Measurements from ENCODE around the gene MSL1. TPM values are rescaled to one million over a fixed set of nuclear protein-coding genes. Genes with fewer than 3 reads are reported as not detected.

Gene MSL1
- total RNA-seq, 4 donors from 2014 or later: 42.0 to 87.6 (median 61.7) TPM

DNA sequence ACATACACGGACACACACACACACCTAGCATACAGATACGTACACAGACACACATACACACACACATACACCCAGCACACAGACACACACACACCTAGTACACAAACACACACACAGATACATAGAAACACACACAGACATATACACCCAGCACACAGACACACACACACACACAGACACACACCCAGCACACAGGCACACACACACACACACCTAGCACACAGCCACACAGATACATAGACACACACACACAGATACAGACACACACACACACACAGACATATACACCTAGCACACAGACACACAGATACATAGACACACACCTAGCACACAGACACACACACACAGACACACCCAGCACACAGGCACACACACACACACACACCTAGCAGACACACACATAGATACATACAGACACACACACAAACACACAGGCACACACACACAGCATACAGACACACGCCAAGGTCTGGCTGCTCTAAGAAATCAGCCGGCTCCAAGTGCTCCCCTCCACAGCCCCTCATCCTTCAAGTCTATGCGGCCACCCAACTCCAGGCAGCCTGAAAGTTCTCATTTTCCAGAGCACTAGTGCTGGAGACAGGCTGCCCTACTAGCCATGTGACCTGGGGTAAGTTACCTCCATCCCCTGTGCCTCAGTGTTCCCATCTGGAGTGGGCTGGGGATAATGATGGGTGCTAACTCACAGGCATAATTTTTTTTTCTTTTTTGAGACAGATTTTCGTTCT lies 34.5 kb upstream of the MSL1 start:
- no peak for TF ChIP-seq CTCF (IDR thresholded peaks at IDR 0.05; ENCODE audit: low read depth)

- TF ChIP-seq CTCF (IDR thresholded peaks at IDR 0.05; ENCODE audit: low read depth): no peak
These were observed 33.7 kb upstream of the MSL1 start for GRCh38 chr17:40087903-40088718.

- TF ChIP-seq CTCF (IDR thresholded peaks at IDR 0.05; ENCODE audit: low read depth): no peak
These were observed 32.5 kb upstream of the MSL1 start for GRCh38 chr17:40089077-40089895.

DNA sequence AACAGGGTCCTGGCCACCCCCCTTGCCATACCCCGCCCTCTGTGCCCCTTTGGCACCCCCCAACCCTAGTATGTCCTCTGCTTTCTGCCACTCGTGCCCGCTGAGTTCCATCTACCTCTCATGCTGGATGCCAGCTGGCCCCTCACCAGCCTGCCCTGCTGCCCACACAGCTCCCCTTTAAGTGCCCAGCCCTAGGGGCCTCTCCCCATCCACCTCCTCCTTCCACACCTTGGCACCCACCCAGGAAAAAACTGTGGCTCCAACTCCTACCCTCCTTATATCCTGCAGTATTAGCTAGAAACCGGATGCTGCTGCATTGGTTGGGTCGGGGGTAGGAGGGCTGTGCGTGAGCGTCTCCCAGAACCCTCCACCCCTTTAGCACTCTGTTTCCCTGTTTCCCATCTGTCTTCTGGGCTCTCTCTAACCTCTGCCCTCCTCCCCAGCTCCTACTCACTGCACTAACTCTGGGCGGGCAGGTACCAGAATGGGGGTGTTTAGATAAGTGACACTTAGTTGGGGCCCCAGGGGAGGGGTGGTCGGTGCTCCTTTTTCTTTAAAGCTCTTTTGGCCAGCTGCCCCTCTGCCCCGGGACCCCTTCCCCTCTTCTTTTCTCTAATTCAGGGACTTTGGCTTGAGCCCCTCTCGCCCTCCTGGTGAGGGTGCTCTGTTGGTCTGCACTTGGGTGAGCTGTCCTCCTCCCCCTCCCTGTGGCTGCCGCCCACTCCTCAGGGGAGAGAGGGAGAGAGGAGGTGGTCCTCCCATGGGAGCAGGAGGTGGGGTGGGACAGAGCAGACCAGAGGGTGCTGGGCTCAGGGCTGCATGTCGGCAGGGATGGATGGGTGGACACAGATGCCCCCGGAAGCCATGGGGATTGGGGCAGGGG lies 31.3 kb upstream of the MSL1 start:
- TF ChIP-seq CTCF (IDR thresholded peaks at IDR 0.05; ENCODE audit: low read depth): no peak

GRCh38 chr17:40091691-40092397 lies 29.9 kb upstream of the MSL1 start:
- TF ChIP-seq CTCF (IDR thresholded peaks at IDR 0.05; ENCODE audit: low read depth): no peak

DNA sequence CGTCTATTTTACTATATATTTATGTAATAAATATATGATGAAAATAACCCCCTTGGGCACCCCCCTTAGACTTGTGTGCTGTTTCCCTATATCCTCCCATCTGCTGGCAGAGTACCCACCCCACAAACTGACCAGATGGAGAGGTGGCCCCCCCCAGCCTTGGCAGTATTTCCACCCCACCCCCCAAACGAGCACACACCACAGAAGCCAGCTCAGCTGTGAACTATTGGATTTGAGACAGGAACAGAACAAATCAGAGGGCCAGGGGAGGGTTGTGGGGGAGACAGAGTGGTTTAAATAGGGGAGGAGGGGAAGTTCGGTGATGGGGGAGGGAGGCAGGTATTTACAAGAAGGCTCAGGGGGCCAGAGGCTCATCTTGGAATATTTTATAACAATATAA lies 29.2 kb upstream of the MSL1 start:
- TF ChIP-seq CTCF (IDR thresholded peaks at IDR 0.05; ENCODE audit: low read depth): no peak
